Prostate gland (tissue), 1 donor: Measurements from ENCODE around the gene MEF2A.

Experiments used
- POLR2A ChIP-seq: fragments of 450-650 bp; IDR thresholded peaks from one replicate; pipeline ENCODE4 v1.6.1; 2016; ENCODE audit warnings: antibody characterized with exemption, mild to moderate bottlenecking
- POLR2AphosphoS5 ChIP-seq: sonication (generic); formaldehyde crosslinking; IDR thresholded peaks from one replicate; pipeline ENCODE4 v1.6.1; 2017; ENCODE audit warnings: antibody characterized with exemption

GRCh38 chr15:99707473-99708270 is 141.9 kb downstream of the MEF2A start:
- TF ChIP-seq POLR2AphosphoS5 (no peak), POLR2A (no peak)
